ENCODE data around the gene TFAM.

The TFAM gene

GRCh38 chr10:58433571-58433970 is 48.4 kb downstream of the TFAM start:
- DNase-seq, result no peak

GRCh38 chr10:58435297-58435985 is 50.2 kb downstream of the TFAM start:
- DNase-seq, result peak; percentile 99

GRCh38 chr10:58436071-58436470 is 50.9 kb downstream of the TFAM start:
- peak; percentile 23 for DNase-seq

- DNase-seq, result peak; percentile 79
Measured at GRCh38 chr10:58438340-58438871, 53.2 kb downstream of the TFAM start.

GRCh38 chr10:58438986-58439385 is 53.8 kb downstream of the TFAM start:
- DNase-seq, result no peak

- no peak for DNase-seq
Measured at GRCh38 chr10:58439632-58440364, 54.6 kb downstream of the TFAM start.

GRCh38 chr10:58440484-58440883 is 55.3 kb downstream of the TFAM start:
- no peak for DNase-seq

- peak; percentile 25 for DNase-seq
Measured at GRCh38 chr10:58444321-58444720, 59.1 kb downstream of the TFAM start.

GRCh38 chr10:58444876-58445275 is 59.7 kb downstream of the TFAM start:
- no peak for DNase-seq

- no peak for DNase-seq
Measured at GRCh38 chr10:58448121-58448935, 63.1 kb downstream of the TFAM start.
